ENCODE data around the gene HSPB8. TPM values are rescaled to one million over a fixed set of nuclear protein-coding genes. Genes with fewer than 3 reads are reported as not detected.

The HSPB8 gene
- total RNA-seq, 1 donor from 2014 or later, result 37.9 TPM

GRCh38 chr12:119241049-119241448 is 62.3 kb downstream of the HSPB8 start:
- TF ChIP-seq CTCF (IDR thresholded peaks at IDR 0.05; ENCODE audit: unreplicated experiment), result no peak
- Mint-ChIP-seq H3K4me3 (ENCODE audit: low read depth) (no peak overlapping the region), H3K36me3 (ENCODE audit: insufficient read depth) (no peaks in the 10 kb centered on the region), H3K4me1 (ENCODE audit: low read depth) (peaks cover 28% of the 10 kb centered on the region), H3K27me3 (peaks cover 5% of the 10 kb centered on the region), H3K27ac (no peak overlapping the region), H3K9me3 (ENCODE audit: low read depth) (peaks cover 3% of the 10 kb centered on the region)
- no peak for DNase-seq (ENCODE audit: low spot score, unreplicated experiment)

- peaks cover 3% of the 10 kb centered on the region for H3K9me3 Mint-ChIP-seq (ENCODE audit: low read depth)
- H3K27me3 Mint-ChIP-seq, result peaks cover 5% of the 10 kb centered on the region
- no peaks in the 10 kb centered on the region for H3K36me3 Mint-ChIP-seq (ENCODE audit: insufficient read depth)
- H3K4me3 Mint-ChIP-seq (ENCODE audit: low read depth), result no peak overlapping the region
- TF ChIP-seq CTCF (IDR thresholded peaks at IDR 0.05; ENCODE audit: unreplicated experiment), result no peak
- no peak for DNase-seq (ENCODE audit: low spot score, unreplicated experiment)
- H3K27ac Mint-ChIP-seq, result no peak overlapping the region
- peaks cover 26% of the 10 kb centered on the region for H3K4me1 Mint-ChIP-seq (ENCODE audit: low read depth)
These were observed 62.9 kb downstream of the HSPB8 start for GRCh38 chr12:119241580-119242169.

Other genes starting within 250 kb of the HSPB8 start
- 2.1 and 2.4 TPM in 2 replicates for gene SRRM4, start 197.4 kb upstream of the HSPB8 start, total RNA-seq
- 17.6 and 23.4 TPM in 2 replicates for gene CCDC60, start 155.8 kb downstream of the HSPB8 start, total RNA-seq

Data from progenitor cell of endocrine pancreas (in vitro differentiated cells).